CMK (cell line): ENCODE results near the gene PRR3.
A peak's percentile ranks its signal among the peaks of the same experiment; 100 is the strongest.
"Not testable (repeated sequence)": the region's sequence is repeated elsewhere in the genome, so short reads cannot be mapped to it uniquely, and the experiment has no call there.

Source experiments
- DNase-seq: peaks from one replicate; pipeline ENCODE4 v3.0.0-alpha.2; 2010; ENCODE audit warnings: low read depth

The PRR3 gene

GRCh38 chr6:30556906-30557682 is at the start of gene PRR3:
Gene PRR3, plus strand, starts transcription at chr6:30557295. Its CDS starts 50 bp downstream, at chr6:30557345.
- DNase-seq, result peak; percentile 82

- no peak for DNase-seq
These were observed 49.0 kb upstream of the PRR3 start for GRCh38 chr6:30507849-30508827.

GRCh38 chr6:30508890-30509736 is 48.0 kb upstream of the PRR3 start:
- no peak for DNase-seq

GRCh38 chr6:30510419-30511168 is 46.5 kb upstream of the PRR3 start:
- no peak for DNase-seq

GRCh38 chr6:30511169-30511546 is 45.9 kb upstream of the PRR3 start:
- DNase-seq, result no peak

- no peak for DNase-seq
These were observed 43.6 kb upstream of the PRR3 start for GRCh38 chr6:30513451-30513850.

- no peak for DNase-seq
These were observed 42.0 kb upstream of the PRR3 start for GRCh38 chr6:30515106-30515505.

- peak; percentile 98 for DNase-seq
These were observed 40.9 kb upstream of the PRR3 start for GRCh38 chr6:30515944-30516753.

- DNase-seq, result not testable (repeated sequence)
These were observed 40.4 kb upstream of the PRR3 start for GRCh38 chr6:30516754-30517076.

- not testable (repeated sequence) for DNase-seq
These were observed 39.2 kb upstream of the PRR3 start for GRCh38 chr6:30517767-30518504.

- DNase-seq, result not testable (repeated sequence)
These were observed 38.5 kb upstream of the PRR3 start for GRCh38 chr6:30518505-30519145.

GRCh38 chr6:30520522-30520921 is 36.6 kb upstream of the PRR3 start:
- DNase-seq, result no peak

- DNase-seq, result not testable (repeated sequence)
These were observed 36.0 kb upstream of the PRR3 start for GRCh38 chr6:30521082-30521481.

GRCh38 chr6:30521952-30522351 is 35.1 kb upstream of the PRR3 start:
- not testable (repeated sequence) for DNase-seq

GRCh38 chr6:30526444-30526843 is 30.7 kb upstream of the PRR3 start:
- DNase-seq, result not testable (repeated sequence)

- not testable (repeated sequence) for DNase-seq
These were observed 27.7 kb upstream of the PRR3 start for GRCh38 chr6:30529349-30529875.

GRCh38 chr6:30530014-30530413 is 27.1 kb upstream of the PRR3 start:
- no peak for DNase-seq

GRCh38 chr6:30533460-30534294 is 23.4 kb upstream of the PRR3 start:
- DNase-seq, result no peak
